IPS-18a (cell line): ENCODE measurements around the gene CMSS1.

Experiments
- H3K27ac ChIP-seq: one replicate; pipeline ENCODE4 v1.5.1; 2013; ENCODE audit warnings: low read length
- H3K27me3 ChIP-seq: one replicate; pipeline ENCODE4 v1.6.1; 2013; ENCODE audit warnings: mild to moderate bottlenecking, low read length; ENCODE audit not compliant: control insufficient read depth, insufficient read depth
- H3K36me3 ChIP-seq: one replicate; pipeline ENCODE4 v1.6.1; 2013; ENCODE audit warnings: low read depth, low read length; ENCODE audit not compliant: control insufficient read depth
- H3K4me1 ChIP-seq: one replicate; pipeline ENCODE4 v1.6.1; 2013; ENCODE audit warnings: low read depth, low read length; ENCODE audit not compliant: control insufficient read depth
- H3K4me3 ChIP-seq: one replicate; pipeline ENCODE4 v1.5.1; 2013; ENCODE audit warnings: low read length
- H3K9ac ChIP-seq: one replicate; pipeline ENCODE4 v1.6.1; 2013; ENCODE audit warnings: mild to moderate bottlenecking, low read length, moderate library complexity
- H3K9me3 ChIP-seq: one replicate; pipeline ENCODE4 v1.6.1; 2013; ENCODE audit warnings: low read depth, low read length; ENCODE audit not compliant: control insufficient read depth

CMSS1 gene

GRCh38 chr3:99969136-99969535 is 151.5 kb downstream of the CMSS1 start:
- Histone ChIP-seq H3K36me3 (no peaks in the 10 kb centered on the region), H3K4me3 (no peak overlapping the region), H3K9me3 (no peaks in the 10 kb centered on the region), H3K27ac (no peak overlapping the region), H3K9ac (no peak overlapping the region), H3K27me3 (no peaks in the 10 kb centered on the region), H3K4me1 (no peaks in the 10 kb centered on the region)

GRCh38 chr3:99970198-99970597 is 152.5 kb downstream of the CMSS1 start:
- no peak overlapping the region for H3K9ac ChIP-seq

GRCh38 chr3:99971761-99972160 is 154.1 kb downstream of the CMSS1 start:
- H3K9ac ChIP-seq: no peak overlapping the region
- no peaks in the 10 kb centered on the region for H3K9me3 ChIP-seq

More at GRCh38 chr3:99970198-99970597, 152.5 kb downstream of the CMSS1 start:
- Histone ChIP-seq H3K27me3 (no peaks in the 10 kb centered on the region), H3K27ac (no peak overlapping the region), H3K4me3 (no peak overlapping the region), H3K4me1 (no peaks in the 10 kb centered on the region), H3K36me3 (no peaks in the 10 kb centered on the region), H3K9me3 (no peaks in the 10 kb centered on the region)

GRCh38 chr3:99972380-99973104 is 154.9 kb downstream of the CMSS1 start:
- H3K27me3 ChIP-seq: no peaks in the 10 kb centered on the region
- no peaks in the 10 kb centered on the region for H3K4me1 ChIP-seq

More at GRCh38 chr3:99971761-99972160, 154.1 kb downstream of the CMSS1 start:
- H3K4me1 ChIP-seq: no peaks in the 10 kb centered on the region
- H3K4me3 ChIP-seq: no peak overlapping the region
- H3K27me3 ChIP-seq: no peaks in the 10 kb centered on the region
- no peaks in the 10 kb centered on the region for H3K36me3 ChIP-seq
- no peak overlapping the region for H3K27ac ChIP-seq

GRCh38 chr3:99974989-99975388 is 157.3 kb downstream of the CMSS1 start:
- H3K36me3 ChIP-seq: no peaks in the 10 kb centered on the region
- H3K9ac ChIP-seq: no peak overlapping the region
- no peak overlapping the region for H3K4me3 ChIP-seq
- H3K27me3 ChIP-seq: no peaks in the 10 kb centered on the region
- no peak overlapping the region for H3K27ac ChIP-seq
- H3K4me1 ChIP-seq: no peaks in the 10 kb centered on the region
- H3K9me3 ChIP-seq: no peaks in the 10 kb centered on the region

More at GRCh38 chr3:99972380-99973104, 154.9 kb downstream of the CMSS1 start:
- Histone ChIP-seq H3K9ac (no peak overlapping the region), H3K9me3 (no peaks in the 10 kb centered on the region), H3K36me3 (no peaks in the 10 kb centered on the region), H3K27ac (no peak overlapping the region), H3K4me3 (no peak overlapping the region)

- Histone ChIP-seq H3K27me3 (no peaks in the 10 kb centered on the region), H3K9ac (no peak overlapping the region), H3K4me1 (no peaks in the 10 kb centered on the region), H3K4me3 (no peak overlapping the region), H3K9me3 (no peaks in the 10 kb centered on the region), H3K27ac (no peak overlapping the region), H3K36me3 (no peaks in the 10 kb centered on the region)
Observed at GRCh38 chr3:99976584-99976983, 158.9 kb downstream of the CMSS1 start.

GRCh38 chr3:99978221-99978620 is 160.6 kb downstream of the CMSS1 start:
- no peaks in the 10 kb centered on the region for H3K4me1 ChIP-seq
- no peaks in the 10 kb centered on the region for H3K27me3 ChIP-seq
- no peak overlapping the region for H3K9ac ChIP-seq
- H3K9me3 ChIP-seq: no peaks in the 10 kb centered on the region
- no peaks in the 10 kb centered on the region for H3K36me3 ChIP-seq
- no peak overlapping the region for H3K4me3 ChIP-seq
- no peak overlapping the region for H3K27ac ChIP-seq

GRCh38 chr3:99980606-99981005 is 162.9 kb downstream of the CMSS1 start:
- no peaks in the 10 kb centered on the region for H3K27me3 ChIP-seq
- H3K4me1 ChIP-seq: no peaks in the 10 kb centered on the region
- H3K4me3 ChIP-seq: no peak overlapping the region
- H3K27ac ChIP-seq: no peak overlapping the region
- no peaks in the 10 kb centered on the region for H3K36me3 ChIP-seq
- H3K9ac ChIP-seq: no peak overlapping the region
- H3K9me3 ChIP-seq: no peaks in the 10 kb centered on the region

- no peak overlapping the region for H3K9ac ChIP-seq
- H3K4me1 ChIP-seq: no peaks in the 10 kb centered on the region
- no peaks in the 10 kb centered on the region for H3K36me3 ChIP-seq
- no peak overlapping the region for H3K27ac ChIP-seq
- H3K27me3 ChIP-seq: no peaks in the 10 kb centered on the region
- H3K4me3 ChIP-seq: no peak overlapping the region
- H3K9me3 ChIP-seq: no peaks in the 10 kb centered on the region
Observed at GRCh38 chr3:99981138-99981537, 163.5 kb downstream of the CMSS1 start.

- Histone ChIP-seq H3K9ac (no peak overlapping the region), H3K36me3 (no peaks in the 10 kb centered on the region), H3K27me3 (no peaks in the 10 kb centered on the region), H3K27ac (no peak overlapping the region), H3K9me3 (no peaks in the 10 kb centered on the region), H3K4me3 (no peak overlapping the region), H3K4me1 (no peaks in the 10 kb centered on the region)
Observed at GRCh38 chr3:99982650-99983049, 165.0 kb downstream of the CMSS1 start.

GRCh38 chr3:99984139-99984538 is 166.5 kb downstream of the CMSS1 start:
- peaks cover 3% of the 10 kb centered on the region for H3K4me1 ChIP-seq

GRCh38 chr3:99984668-99985067 is 167.0 kb downstream of the CMSS1 start:
- no peaks in the 10 kb centered on the region for H3K27me3 ChIP-seq
- H3K9ac ChIP-seq: no peak overlapping the region
- H3K36me3 ChIP-seq: no peaks in the 10 kb centered on the region
- no peak overlapping the region for H3K4me3 ChIP-seq
- no peaks in the 10 kb centered on the region for H3K9me3 ChIP-seq
- peaks cover 4% of the 10 kb centered on the region for H3K4me1 ChIP-seq
- H3K27ac ChIP-seq: no peak overlapping the region

More at GRCh38 chr3:99984139-99984538, 166.5 kb downstream of the CMSS1 start:
- H3K27me3 ChIP-seq: no peaks in the 10 kb centered on the region
- H3K9ac ChIP-seq: no peak overlapping the region
- no peaks in the 10 kb centered on the region for H3K36me3 ChIP-seq
- H3K27ac ChIP-seq: no peak overlapping the region
- H3K4me3 ChIP-seq: no peak overlapping the region
- H3K9me3 ChIP-seq: no peaks in the 10 kb centered on the region
